GM21447 (cell line): ENCODE data around the gene EIF4G3.
"Not testable (repeated sequence)": the region's sequence is repeated elsewhere in the genome, so short reads cannot be mapped to it uniquely, and the experiment has no call there.

Experiments used
- ATAC-seq: cut with Tn5 transposase; IDR thresholded peaks from one replicate; pipeline ENCODE4 v1.9.1; 2021; ENCODE audit not compliant: unreplicated experiment

The EIF4G3 gene

DNA sequence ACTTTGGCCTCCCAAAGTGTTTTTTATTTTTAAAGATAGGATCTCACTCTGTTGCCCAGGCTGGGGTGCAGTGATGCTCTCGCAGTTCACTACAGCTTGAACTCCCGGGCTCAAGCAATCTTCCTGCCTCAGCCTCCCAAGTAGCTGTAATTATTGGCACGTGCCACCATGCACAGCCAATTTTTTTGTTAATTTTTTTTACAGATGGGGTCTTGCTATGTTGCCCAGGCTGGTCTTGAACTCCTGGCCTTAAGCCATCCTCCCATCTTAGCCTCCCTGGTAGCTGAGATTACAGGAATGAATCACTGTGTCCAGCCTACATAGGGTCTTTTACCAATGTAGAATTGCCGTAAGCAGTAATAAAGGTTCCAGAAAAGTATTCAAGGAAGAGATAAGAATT is 340.5 kb downstream of the EIF4G3 start:
- no peak for ATAC-seq

DNA sequence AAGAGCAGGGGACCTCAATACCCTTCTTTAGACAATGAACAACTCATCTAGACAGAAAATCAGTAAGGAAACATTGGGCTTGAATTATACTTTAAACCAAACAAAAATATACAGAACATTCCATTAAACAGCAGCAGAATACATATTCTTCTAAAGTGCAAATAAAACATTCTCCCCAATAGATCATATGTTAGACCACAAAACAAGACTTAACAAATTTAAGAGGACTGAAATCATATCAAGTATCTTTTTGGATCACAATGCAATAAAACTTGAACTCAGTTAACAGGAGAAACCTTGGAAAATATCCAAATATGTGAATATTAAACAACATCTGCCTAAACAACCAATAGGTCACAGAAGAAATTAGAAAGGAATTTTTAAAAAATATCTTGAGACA is 341.9 kb downstream of the EIF4G3 start:
- no peak for ATAC-seq

DNA sequence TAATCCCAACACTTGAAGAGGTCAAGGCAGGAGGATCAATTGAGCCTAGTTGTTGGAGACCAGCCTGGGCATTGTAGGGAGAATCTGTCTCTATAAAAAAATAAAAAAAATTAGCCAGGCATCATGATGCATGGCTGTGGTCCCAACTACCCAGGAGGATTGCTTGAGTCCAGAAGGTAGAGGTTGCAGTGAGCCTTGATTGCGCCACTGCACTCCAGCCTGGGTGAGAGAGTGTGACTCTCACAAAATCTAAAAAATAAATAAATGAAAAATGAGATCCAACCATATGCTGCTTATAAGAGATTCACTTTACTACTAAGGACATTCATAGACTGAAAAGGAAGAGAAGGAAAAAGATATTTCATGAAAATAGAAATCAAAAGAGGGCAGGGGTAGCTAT is 342.5 kb downstream of the EIF4G3 start:
- no peak for ATAC-seq

DNA sequence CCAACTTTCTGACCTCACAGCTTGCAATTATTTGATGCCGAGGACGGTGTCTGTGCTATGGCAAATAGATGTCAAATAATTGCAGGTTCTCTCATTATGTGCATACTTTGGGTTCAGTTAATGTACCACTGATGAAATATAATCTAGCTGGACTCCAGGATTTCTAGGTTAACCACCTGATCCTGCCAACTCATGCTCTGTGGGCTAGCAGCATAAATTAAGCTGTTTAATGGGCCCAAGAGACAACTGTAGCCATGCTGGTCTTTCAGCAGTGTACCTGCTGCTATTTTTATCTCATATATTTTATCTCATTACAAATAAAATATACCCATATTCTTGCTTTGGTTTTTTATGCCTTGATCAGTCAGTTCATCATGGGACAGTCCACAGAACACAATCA is 346.3 kb downstream of the EIF4G3 start:
- ATAC-seq, result no peak

DNA sequence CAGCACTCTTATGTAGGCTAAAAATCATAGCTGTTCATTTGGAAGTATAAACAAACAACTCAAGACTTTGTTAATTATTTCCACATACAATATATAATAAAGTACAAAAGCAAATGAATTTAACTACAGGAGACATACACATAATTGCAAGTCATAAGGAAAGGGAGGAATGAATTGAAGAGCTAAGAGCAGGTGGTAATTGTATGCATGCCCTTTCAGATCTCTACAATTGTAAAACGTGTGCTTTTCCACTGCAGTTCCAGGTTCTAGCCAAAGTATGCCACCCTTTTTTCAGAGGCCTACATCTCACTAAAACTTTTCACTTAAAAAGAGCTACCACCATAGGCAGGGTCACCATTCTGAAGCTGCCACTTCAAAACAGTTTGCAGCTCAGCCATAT is 346.8 kb downstream of the EIF4G3 start:
- ATAC-seq, result no peak

DNA sequence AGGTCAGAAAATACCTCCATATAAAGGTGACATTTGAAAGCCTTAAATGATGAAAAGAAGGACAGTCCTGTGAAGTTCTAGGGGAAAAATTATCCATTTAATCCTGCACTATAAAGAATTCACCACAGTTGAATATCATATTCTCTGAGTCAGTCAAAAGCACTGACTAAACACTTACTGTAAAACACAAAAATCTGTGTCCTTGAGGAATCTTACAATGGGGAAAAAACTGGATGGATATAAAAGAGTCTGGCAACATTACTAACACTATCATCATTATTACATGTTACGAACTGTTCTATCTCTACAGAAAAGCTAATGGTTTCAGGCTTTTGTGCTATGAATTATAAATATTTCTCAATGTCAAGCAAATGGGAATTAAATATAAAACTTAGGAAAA is 347.2 kb downstream of the EIF4G3 start:
- ATAC-seq, result no peak

DNA sequence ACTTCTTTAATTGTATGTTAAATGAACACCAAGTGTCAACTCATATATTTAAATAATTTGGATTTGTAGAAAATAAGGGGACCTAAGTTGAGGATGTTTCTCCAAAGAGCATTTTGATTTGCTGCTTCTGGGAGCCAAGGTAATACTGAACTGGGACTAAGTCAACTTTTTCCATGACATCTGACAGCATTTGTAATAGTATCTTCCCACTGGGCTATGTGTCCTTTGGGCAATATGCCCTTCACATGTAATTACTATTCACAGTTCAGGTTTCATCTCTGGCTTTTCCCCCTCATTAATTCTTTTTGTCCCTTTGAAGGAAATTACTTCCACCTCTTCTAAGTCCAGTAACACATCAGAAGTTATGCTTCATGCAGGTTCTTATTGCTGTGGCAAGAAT is 352.9 kb downstream of the EIF4G3 start:
- no peak for ATAC-seq

DNA sequence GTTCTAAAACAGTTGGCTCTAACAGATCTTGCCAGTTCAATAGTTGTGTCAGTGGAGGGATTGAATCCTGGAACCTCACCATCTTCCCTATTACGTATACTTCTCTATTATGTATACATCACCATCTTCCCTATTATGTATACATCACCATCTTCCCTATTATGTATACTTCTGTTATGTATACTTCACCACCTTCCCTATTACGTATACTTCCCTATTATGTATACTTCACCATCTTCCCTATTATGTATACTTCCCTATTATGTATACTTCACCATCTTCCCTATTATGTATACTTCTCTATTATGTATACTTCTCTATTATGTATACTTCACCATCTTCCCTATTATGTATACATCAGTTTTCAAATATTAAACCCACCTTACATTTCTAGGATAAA is 355.2 kb downstream of the EIF4G3 start:
- no peak for ATAC-seq

DNA sequence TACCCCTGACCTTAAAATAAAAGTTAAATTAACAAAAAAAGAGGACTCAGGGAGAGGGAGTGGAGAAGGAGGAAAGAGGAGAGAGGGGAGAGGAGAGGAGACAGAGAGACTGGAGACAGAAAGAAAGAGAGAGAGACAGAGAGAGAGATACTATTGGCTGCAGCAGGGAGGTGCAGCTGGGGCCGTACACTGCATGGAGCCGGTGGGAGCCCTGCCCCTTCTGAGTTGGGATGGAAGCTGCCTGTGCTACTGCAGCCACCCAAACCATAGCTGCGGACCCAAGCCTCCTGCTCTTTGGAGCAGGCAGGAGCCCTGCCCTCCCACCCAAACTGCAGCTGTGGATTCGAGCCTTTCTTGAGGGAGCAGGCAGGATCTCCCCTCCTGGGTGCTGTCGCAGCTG is 356.9 kb downstream of the EIF4G3 start:
- ATAC-seq, result no peak

DNA sequence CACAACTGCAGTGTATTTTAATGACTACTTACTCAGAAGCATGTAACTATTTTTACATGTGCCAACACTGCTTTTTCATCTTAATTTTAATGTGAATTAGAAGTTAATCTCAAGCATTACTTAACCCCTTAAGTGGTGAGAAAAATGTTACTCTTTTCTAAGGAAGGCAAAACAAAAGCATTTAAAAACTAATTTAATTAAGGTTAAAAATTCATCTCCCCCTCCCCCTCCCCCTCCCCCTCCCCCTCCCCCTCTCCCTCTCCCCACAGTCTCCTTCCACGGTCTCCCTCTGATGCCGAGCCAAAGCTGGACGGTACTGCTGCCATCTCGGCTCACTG is 362.2 kb downstream of the EIF4G3 start:
- ATAC-seq, result no peak

DNA sequence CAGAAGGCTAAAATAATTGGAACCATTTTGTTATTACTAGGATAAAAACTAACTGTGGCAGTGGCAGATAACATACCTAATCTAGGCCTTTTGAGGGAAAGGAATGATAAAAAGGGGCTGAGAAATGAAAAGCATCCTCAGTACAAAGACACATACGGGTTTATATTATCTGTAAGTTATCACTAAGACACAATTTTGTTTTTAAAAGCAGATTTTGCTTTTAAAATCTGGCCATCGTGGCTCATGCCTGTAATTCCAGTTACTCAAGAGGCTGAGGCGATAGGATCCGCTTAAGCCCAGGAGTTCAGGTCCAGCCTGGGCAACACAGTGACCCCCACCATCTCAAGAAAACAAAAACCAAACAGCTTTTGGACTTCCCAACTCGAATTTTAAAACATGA is 364.8 kb downstream of the EIF4G3 start:
- no peak for ATAC-seq

DNA sequence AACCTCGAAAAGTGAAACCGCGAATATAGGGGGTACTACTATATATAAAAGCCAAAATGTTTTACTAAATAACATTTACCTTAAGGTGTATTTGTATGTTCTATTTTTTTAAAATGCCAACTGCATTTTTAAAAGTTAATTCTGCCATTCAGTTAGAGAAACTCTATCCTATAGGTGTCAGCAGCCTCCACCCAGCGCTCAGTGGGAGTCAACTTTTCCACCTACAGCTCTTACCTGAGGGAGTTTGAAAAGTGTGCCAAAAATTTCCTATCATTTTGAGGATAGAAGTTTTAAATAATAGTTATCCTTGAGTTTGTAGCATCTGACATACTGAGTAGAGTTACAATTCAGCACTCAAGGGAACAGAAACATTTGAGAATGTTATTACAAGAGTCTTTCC is 383.5 kb downstream of the EIF4G3 start:
- no peak for ATAC-seq

DNA sequence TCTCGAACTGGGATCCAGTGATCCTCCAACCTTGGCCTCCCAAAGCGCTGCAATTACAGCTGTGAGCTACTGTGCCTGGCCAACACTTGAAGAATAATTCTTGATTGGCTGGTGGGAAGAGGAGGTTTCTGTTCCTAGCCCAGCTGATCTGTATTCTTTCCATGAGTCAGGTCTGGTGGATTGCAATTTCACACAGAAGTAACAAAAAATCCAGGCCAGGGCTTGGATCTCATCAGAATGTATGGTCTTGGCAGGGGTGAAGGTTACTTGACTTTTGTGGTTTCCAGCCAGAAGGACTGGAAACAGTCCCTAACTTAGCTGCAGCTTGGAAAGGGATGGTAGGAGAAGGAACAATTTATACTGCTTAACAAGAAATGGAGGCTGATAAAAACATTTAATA is 384.5 kb downstream of the EIF4G3 start:
- no peak for ATAC-seq

DNA sequence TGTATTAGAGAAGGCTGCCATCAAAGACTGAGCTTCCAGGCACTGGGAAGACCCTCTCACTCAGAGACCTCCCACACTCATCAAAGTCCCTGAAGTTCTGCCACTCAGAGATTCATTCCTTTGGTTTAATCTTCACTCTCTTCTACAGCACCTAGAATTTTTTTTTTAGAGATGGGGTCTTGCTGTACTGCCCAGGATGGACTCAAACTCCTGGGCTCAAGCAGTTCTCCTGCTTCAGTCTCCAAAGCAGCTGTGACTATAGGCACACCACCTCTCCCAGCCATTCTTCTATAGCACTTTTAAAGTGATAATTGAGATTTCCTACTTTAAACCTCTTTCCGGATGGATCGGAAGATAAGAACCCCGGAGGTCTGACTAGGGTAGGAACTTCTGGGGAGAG is 385.9 kb downstream of the EIF4G3 start:
- ATAC-seq, result no peak

DNA sequence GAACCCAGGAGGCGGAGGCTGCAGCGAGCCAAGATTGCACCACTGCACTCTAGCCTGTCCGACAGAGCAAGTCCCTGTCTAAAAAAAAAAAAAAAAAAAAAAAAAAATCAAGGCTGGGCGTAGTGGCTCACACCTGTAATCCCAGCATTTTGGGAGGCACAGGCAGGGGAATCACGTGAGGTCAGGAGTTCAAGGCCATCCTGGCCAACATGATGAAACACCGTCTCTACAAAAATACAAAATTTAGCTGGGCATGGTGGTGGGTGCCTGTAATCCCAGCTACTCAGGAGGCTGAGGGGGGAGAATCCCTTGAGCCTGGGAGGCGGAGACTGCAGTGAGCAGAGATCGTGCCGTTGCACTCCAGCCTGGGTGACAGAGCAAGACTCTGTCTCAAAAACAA is 387.1 kb downstream of the EIF4G3 start:
- not testable (repeated sequence) for ATAC-seq

DNA sequence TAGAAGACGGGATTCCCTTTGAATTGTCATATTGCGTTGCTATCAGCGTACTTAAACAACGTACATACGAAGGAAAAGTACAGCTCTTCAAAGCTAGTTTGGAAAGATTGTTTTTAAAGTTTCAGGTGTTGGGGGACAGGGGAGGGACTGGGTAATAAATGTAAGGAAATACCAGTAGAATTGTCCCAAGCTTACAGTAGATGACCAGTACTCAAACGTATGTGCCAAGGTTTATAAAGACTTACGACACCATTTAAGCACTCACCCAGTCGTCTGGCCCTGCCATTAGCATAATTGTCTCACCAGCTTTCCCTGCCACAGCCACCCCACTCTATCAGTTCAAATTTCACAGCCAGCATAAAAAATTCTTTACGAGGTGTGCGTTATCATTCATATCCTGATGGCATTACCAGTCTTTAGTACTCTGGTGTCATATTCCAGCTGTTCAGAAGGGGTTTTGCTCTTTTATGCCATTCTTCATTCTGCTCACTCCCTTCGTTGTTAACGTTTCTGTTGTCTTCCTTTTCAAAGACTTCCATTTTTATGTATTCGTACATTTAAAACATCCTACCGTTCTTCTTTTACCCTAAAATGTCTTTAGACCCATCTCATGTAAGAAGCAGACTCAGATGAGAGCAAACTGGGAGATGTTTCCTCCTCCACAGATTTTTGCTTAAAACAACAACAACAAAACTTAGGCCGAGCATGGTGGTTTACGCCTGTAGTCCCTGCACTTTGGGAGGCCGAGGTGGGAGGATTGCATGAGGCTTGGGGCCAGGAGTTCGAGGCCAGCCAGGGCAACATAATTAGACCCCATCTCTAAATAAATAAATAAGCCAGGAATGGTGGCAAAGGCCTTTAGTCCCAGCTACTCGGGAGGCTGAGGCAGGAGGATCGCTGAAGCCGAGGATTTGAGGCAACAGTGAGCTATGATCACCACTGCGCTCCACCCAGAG is 388.6 kb downstream of the EIF4G3 start:
- ATAC-seq, result no peak

DNA sequence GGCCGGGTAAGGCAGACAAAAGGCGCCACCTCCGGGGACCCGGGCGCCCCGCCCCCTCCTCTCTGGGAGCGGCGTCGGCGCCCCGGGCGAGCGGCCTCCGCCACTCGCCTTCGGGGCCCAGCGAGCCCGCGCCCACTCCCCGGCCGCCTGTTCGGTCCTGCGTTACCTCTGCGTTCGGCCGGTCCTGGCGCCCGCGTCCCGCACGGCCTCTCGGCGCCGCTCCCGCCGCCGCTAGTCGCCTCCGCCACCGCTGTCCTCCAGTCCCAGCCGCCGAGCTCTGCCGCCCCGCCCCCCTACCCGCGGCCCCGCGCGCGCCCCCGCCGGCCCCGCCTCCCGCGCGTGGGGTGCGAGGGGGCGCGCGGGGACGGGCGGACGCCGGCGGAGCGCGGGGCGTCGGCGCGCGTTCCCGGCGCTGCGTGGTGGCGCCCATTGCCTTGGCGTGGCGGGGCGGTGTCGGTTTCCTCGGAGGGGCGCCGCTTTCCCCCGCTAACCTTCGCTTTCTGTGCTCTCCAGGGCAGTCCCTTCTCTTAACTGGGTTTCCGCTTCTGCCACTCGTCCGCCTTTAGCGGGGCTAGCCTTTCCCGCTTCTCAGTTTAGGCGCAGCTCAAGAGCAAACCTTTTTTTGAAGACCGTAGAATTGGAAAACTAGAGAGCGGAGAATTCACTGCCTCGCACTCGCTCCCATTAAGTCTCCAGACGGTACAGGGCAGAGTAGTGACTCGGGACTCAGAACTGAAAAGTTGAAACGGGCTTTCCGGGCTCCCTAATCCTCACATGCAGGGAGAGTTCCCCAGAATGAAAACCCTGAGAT is 389.5 kb downstream of the EIF4G3 start, which contains the start of gene HP1BP3:
Gene HP1BP3, minus strand, starts transcription at position 279 of the 811 bp plus-strand sequence. CDS start 6,867 bp downstream, outside the sequence.
- ATAC-seq, result peak; percentile 45

DNA sequence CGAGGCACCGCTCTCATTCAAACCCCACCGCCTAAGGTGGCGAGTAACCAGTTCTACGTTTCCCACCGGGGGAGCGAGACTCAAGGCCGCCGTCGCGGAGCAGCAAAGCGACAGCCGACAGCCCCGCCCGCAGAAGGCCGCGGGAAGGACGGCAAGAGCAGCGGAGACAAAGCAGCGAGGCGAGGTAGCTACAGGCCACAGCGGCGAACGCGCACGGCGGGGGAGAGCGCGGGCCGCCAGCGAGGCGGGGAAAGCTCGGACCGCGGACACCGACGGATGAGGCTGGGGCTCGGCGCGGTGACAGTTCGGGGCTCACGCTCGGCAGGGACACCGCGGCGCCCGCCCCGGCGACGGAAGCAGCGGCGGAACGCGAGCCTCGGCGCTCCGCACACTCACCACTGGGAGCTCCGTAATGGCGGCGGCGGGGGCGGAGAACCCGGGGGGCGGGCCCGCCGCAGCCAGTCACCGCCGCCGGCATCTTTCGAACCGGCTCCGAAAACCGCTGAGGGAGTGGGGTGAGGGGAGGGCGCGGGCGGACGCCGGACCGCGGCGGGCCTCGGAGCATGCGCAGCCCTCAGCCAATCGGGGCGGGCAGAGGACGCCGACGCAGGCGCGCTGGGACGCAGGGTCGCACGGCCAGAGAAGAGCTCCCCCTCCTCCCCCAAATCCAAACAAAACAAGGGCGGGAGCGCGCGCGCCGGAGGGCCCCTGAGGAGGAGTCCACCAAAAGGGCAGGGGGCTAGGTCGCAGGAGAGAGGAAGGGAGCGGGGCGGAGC is 390.3 kb downstream of the EIF4G3 start:
- peak; percentile 71 for ATAC-seq

DNA sequence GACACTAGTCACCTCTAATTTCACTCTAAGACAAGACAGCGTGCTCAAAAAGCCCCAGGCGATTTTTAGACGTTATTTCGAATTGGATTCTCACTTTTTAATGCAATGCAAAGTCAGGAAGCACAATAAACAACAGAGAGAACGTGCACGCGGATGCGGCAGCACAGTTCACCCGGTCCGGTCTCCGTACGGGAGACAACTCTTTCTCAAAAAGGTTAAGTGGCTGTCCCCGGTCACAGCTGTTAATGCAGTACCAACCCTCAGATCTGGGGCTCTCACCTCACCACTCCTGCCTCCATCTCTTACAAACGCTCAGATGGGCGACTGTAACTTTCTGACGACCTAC is 390.8 kb downstream of the EIF4G3 start:
- no peak for ATAC-seq

DNA sequence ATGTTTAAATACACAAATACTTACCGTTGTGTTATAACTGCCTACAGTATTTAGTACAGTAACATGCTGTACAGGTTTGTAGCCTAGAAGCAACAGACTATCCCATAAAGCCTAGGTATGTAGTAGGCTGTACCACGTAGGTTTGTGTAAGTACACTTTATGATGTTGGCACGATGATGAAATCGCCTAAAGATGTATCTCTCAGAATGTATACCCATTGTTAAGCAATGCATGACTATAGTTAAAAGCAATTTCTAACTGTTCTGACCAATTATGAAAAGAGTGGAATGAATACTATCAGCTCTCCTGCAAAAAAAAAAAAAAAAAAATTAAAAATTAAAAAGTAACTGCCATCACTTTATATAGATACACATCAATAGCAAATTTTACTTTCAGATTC is 401.0 kb downstream of the EIF4G3 start:
- no peak for ATAC-seq

DNA sequence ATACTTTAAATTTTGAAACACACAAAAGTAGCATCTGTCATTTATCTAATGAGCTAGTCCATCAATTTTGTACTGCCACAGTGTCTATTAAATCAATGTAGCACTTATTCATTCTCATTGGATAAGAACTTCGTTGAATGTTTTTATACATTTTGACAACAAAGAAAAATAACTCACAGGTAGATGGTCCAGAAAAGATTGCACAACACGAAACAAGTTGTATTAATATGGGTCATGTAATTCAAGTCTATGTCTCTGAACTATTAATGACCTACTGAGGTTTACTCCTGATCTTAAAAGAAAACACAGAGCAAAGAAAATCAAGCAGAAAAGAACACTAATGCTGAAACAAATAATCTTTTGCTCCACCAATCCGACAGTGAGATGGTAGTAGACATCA is 404.9 kb downstream of the EIF4G3 start:
- no peak for ATAC-seq
